CD4-positive, alpha-beta T cell treated with Interferon gamma for 1 hour (primary cell): Measurements from ENCODE around the gene SV2B.

Experiments used
- DNase-seq: peaks from one replicate; pipeline ENCODE4 v3.0.0-alpha.2; 2020

Gene SV2B

DNA sequence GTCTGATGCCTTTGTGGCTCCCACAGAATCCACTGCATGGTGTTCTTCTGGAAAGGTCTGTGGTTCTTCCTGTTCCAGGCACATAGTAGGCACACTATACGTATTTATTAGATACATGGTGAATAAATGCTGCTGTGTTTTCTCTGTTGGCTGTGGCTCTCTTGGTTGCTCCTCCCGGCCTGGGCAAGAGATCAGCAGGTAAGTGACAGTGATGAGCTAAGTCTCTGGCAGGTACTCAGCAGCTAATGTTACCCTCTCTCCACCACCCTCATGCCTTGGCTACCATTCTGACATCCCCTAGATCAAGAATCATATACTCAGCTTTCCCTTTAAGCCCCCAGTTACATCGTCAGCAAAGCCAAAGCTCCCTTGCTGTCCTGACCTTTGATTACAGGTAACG lies 8.4 kb downstream of the SV2B start:
- DNase-seq, result no peak

DNA sequence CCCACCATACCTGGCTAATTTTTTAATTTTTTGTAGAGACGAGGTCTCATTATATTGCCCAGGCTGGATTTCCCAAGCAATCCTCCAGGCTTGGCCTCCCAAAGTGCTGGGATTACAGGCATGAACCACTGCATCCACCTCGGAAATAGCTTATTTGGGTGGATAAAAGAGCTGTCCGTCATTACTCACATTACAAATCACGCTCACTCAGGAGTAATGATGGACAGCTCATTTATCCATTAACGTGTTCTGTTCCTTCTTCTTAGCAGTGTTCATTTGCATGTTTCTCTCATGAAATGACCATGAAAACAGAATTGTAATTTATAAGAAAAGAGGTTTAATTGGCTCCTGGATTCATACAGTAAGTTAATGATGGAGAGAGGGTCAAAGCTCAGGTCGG lies 9.8 kb downstream of the SV2B start:
- DNase-seq, result no peak

DNA sequence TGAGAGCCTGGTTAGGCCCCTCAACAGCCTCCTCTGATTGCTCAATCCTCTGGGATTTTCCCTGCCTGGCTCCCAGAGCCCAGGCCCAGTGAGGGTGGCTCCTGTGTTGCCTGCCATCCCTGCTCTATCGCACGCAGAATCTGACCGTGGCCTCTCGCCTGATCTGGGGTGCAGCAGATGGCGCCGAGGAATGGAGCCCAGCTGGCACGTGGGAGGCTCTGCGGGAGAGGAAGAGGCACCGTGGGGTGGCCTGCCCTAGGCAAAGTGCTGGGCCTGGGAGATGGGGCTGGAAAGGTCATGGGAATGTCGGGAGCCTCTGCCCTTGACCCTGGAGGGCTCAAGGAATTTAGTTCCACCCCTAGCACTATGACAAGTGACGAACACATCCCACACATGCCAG lies 10.3 kb downstream of the SV2B start:
- DNase-seq, result no peak

DNA sequence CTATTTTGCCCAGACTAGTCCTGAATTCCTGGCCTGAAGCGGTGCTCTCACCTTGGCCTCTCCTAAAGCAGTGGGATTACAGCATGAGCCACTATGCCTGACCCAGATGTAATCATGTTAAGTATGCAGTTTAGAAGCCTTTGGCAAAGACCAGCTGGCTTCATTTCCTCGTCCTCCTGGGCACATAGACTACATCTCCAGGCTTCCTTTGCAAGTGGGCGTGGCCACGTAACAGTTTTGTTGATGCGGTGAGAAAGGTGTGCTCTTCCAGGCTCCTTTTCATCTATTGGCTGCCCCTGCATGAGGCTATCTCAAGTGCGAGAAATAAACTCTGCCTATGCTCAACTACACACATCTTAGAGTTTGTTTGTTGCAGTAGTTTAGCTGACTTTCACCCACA lies 13.0 kb downstream of the SV2B start:
- no peak for DNase-seq

DNA sequence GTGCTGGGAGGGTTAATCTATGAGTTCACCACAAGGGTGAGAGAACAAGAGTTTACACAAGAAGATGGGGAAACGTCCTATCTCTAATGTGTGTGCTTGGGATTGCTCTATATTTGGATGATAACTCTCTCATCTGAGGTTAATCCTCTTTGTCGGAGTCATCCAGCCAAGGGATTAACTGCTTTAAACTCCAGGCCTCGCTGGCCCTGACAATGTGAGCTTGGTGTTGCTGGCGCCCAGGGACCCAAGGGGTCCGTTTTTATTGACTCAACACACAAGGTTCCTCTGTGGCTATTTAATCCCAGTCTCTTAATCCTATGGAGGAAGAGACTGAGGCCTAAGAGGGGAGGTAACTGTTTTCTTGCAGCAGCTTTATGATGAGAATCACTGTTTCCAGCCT lies 14.2 kb downstream of the SV2B start:
- DNase-seq, result no peak

DNA sequence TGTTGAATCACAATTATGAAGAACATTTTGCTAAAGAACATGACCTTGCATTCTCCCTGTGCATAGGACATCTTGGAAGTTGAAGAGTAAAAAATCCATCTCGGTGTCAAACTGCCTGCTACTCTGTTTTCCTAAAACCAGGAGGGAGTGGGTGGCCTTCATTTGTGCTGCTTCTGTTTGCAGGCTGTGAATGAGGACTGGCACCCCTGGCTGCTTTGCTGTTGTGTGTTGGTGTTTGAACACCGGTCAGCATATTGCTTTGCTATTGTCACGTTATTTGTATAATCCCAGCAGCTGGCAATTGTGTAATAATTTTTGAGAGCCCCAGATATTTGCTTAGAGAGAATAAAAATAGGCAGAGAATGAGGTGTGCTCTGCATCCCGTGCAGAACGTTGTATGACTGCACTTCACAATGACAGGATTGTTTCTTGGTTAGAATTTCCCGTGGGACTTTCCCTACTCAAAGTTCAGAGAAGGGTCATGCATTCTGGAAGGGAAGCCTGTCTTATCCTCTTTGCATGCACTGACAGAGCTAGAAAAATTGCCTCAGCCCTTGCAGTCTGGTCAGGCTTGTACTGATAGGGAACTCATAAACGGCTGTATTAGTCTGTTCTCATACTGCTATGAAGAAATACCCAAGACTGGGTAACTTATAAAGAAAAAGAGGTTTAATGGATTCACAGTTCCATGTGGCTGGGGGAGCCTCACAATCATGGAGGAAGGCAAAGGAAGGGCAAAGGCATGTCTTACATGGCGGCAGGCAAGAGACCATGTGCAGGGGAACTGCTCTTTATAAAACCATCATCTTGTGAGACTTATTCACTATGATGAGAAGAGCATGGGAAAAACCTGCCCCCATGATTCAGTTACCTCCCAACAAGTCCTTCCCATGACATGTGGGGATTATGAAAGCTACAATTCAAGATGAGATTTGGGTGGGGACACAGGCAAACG lies 16.3 kb downstream of the SV2B start:
- no peak for DNase-seq

DNA sequence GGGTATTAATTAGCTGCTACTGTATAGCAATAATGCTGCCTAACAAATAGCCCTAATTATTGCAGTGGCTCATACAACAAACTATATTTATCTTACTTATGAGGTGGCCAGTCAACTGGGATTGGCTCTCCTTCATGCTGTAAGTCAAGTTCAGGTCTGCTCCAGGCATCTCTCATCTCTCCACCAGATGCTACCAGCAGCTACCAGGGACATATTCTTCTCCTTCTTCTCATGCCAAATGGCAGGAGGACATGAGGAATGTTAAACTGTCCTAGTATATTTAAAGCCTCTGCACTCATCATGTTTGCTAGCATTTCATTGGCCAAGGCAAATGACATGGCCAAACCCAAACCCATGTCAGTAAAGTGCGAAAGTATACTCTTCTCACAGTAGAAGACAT lies 17.3 kb downstream of the SV2B start:
- no peak for DNase-seq

DNA sequence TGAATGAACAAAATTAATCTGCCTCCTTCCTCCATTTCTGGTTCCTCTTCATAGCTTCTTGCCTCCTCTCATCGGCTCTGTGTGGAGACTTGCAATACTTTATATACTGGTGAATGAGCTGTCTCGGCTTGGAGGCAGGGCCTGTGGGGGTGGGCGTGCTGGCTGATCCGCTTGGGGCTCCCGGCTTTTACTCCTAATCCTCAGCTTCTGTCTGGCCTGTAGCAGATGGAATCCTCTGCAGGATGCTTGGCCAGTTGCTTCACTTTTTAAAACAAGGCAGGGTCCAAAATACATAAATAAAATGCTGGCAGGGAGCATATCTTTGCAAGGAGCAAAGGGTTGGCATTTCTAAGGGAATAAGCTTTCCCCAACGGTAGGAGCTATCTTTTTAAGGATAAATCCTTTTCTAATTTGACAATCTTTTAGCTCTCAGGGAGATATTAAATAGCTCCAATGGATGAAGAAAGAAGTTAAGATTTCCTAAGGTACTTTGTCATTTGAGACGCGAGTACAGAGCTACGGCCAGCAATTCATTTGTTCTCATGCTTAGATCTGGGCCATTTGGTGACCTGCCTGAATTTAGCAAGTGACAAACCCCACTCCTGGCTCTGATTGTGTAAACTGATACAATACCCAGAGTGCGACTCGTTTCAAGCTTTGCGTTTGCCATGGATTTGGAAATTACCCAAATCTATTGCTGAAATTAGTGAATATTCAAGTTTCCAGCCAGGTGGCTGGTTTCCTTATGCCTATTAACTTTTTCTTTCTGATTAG lies 18.9 kb downstream of the SV2B start:
- DNase-seq, result no peak

DNA sequence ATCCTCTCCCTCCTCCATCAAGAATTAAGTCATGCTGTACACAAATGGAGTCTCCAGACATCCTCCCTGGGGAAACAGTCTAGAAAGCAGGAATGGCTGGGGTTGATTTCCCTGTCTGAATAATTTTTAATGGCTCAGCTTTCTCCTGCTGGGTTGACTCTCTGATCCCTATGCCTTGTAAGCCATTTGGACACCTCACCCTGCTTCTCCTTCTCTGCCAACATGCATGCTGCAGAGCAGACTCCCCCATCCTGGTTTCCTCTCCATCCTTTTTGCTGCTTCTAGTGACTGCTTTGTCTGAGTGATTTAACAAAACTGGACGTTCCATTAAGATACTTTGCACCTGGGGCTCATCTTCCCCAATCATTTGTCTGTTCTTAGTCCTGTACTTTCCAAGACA lies 22.2 kb downstream of the SV2B start:
- no peak for DNase-seq

DNA sequence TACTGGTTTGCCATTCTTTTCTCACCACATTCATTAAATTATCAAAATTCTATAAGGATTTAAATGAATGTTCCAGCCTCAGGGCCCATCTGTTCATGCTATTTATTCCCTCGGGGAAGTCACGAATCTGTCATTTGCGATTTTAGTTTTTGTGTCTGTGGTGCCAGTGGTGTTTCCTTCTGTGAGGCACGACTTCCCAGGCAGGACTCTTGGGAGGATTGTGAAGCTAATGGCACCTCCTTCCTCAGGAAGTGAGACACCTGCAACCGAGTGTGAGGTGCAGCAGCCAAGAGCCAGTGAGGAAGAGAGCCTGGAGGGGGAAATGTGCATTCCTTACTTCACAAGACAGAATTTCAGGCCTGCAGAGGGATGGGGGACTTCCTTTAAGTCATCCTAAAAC lies 24.1 kb downstream of the SV2B start:
- no peak for DNase-seq

DNA sequence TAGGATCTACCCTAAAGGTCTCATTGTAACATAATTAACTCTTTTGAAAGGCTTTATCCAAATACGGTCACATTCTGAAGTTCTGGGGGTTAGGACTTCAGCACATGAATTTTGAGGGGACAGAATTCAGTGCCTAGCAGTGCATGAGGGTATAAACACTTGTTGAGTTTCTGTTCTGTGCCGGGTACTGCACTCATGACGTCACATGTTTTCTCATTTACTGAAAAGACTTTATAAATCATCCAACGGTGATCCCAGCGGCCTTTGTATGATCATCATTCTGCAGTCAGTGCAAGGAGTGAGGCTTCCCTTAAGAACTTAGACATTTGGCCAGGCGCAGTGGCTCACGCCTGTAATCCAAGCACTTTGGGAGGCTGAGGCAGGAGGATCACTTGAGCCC lies 25.1 kb downstream of the SV2B start:
- no peak for DNase-seq

DNA sequence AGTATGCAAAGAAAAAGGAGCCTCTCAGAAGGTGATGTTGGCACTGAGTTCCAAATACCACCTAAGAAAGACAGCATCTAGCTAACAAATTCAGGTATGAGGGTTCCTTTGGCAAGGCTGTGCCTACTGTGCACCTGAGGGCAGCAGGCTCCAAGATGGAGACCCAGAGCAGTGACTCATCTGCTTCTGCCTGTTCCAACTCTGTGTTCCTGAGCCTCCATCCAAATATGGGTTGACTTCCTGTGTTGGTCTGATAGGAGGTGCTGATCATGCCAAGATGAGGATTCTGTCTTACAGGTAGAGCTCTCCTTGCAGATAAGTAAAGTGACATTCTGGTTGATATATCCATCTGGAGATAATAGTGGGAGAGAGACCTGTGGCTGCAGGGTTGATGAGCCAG lies 26.0 kb downstream of the SV2B start:
- DNase-seq, result no peak

DNA sequence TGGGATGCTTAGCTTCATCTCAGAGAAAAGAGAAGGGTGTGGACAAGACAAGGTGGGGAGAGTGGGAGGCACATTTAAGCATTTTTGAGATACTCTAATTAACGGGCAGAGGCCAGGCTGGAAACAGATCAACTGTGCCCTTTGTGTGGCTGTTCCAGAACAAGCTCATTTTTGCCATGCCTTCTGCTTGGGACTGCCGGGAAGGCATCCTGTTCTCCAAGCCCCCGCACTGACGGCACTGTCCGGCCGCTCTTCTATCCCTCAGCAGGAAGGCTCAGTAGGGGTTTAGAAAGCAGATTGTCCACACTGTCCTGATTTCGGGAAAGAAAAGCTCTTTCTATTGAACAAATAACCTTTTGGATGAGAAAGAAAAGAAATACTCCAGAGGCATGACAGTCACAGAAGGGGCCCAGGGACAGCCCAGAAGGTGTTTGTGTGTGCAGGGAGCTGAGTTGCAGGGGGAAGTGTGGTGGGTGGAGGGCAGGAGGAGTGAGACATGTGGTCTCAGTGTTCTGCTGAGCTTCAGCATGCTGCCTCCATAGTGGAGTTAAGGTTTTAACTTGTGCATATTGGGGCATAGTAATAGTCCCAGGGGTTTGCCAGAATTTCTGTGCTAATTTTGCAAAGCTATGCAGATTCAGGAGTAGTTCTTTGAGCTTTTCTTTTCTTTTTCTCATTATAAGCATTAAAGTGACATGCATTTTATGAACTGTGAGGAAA lies 27.3 kb downstream of the SV2B start:
- DNase-seq, result no peak

DNA sequence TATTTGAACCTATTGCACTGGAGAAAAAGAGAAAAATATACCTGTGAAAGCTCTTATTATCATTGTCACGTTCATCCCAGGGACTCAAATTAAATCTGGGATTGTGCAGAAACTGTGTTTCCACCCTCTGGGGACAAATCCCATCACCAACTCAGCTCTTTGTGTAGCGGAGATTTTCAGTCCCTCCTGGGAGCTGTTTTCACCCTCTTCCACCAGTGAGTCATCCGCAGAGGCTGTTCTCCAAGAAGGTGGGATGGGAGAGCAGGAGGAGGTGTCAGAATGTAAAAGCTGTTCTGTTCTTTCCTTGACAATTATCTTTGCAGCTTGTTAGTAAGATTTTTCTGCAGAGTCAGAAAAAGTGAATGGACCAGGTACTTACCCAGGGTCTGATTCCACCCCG lies 28.0 kb downstream of the SV2B start:
- no peak for DNase-seq

DNA sequence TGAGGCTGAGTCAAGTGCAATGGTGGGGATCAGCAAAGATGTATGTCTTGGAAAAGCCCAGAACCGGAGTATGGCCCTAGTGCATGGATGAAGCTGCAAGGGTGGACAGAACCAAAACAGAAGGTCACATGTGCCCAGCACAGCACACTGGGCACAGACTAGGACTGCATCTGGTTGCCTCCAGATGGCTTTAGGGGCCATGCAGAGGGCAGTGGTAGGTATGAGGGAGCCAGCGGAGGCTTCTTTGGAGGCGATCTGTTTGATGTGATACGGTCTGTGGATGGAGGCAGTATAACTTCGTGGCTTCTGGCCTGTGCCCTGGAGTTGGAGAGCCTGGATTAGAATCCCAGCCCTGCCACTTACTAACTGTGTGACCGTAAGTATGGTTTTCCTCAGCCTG lies 29.4 kb downstream of the SV2B start:
- DNase-seq, result no peak

DNA sequence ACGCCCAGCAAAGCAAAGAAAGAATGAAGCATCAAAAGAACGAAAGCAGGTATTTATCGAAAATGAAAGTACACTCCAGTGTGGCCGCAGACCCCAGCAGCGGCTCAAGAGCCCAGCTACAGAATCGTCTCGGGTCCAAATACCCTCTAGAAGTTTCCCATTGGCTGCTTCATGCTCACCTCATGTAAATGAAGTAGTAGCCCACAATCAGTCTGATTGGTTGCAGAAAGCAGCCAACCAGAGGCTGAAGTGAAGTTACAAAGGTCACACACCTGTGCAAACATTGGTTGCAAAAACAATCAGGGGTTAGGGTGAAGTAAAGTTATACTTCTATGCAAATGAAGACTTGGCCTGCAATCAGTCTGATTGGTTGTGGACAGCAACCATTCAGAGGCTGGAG lies 32.0 kb downstream of the SV2B start:
- DNase-seq, result no peak

DNA sequence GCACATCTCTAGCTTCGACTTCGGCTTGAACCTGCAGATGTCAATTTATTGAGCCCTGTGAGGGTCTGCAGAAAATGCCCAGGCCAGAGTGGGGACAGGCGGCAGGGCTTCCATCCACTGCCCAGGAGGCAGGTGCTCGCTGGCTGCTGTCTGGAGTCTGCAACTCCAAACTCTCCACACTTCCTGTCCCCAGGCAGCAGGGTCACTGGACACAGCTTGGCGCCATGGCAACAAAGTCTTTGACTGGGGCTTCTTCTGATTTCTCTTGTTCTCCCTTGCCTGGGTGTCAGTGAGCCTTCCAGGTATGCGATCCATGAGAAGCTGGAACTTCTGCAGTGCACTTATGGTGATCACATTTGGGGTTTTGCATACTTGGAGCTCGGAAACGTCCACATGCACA lies 33.5 kb downstream of the SV2B start:
- DNase-seq, result no peak

DNA sequence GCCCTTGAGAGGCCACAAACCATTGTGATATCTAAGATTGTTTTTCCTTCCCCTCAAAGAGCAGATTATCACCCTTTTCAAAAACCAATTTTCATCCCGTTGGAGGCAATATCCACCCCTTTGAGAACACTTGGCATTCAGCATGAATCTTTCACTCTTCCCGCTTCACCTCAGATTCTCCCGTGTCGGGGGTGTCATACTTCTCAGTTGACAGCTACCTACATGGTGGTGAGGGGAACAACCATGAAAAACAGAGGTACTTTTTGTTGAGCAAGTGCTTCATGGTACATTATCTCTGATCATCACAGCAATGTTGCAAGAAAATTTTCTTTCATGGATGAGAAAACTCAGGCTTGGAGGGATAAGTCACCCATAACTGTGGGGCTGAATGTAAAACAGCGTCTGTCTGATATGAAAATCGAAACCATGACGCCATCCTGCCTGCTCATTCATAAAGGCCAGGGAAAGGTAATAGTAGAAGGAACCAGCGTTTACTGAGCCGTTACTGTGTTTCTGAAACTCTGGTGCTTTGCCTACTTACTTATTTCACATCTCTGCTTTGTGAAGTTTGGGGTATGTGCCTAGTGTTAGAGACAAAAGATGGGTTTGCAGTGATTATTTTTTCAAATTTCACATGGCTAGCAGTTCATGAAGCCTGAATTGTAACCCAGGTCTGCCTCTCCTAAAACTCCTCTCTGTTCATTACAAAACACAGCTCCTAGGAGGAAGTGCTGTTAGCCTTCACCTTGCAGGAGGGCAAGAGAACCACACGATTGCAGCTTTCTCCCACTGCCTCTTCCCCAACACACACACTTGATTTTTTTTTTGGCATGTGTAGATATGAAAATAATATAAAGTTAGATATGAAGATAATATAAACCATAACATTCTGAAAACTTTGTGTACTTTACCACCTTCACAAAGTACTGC lies 35.4 kb downstream of the SV2B start:
- no peak for DNase-seq

DNA sequence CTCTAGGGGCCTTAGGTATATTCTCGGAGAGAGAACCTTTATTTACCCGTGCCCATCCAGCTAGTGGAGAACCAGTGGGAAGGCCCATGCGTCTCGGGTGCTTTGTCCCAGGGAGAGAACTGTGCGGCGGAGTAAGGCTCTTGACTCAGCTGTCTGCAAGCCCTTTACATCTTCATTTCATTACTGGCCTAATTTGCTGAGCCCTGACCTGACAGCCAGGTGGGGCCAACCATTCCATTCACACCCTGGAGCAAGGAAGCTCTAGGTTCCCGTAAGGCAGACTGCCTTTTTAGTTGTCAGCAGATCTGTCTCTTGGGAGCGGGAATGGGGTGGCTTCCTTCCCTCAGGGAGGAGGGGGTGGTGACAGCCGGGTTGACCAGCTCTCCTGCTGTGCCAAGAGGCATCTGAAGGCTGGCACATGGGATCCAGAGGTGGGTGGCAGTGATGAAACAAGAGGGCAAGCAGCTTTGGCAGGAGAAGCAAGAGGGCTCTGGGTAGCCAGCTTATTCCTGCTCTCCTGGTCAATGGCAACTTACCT lies 36.4 kb downstream of the SV2B start:
- DNase-seq, result no peak

DNA sequence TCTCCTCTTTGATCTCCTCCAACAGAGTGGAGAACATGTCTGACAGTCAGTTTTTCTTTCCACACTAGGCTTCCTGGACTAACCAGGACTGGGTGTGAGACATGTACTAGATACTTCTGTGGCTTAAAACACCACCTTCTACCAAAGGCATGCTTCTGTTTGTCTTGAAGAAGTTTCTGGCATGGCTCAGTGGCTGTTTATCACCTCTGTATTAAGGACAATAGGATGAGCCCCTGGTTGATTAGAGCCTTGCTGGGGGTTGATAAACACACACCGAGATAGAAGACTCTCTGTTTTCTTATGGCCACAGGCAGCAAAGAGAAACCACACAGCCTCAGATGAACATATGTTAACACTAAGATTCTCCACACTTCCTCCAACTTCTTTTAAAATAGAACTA lies 40.5 kb downstream of the SV2B start:
- DNase-seq, result no peak

DNA sequence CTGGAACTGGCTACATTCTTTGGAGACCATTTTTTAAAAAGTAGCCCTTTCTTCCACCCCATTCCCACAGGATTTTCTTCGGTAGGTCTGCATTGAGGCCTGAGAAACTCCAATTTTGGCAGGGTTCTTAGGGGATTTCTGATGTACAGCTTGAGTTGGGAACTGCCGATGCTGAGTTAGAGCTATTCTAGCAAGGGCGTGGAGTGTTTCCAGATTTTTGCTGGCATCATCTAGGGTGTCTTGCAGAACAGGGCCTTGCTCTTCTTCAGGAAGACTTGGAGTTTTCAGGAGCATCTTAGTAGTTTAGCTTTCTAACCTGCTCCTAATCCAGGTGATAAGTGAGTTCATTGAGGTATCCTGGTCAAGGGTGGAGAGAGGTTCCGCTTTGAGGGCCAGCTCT lies 41.0 kb downstream of the SV2B start:
- no peak for DNase-seq

DNA sequence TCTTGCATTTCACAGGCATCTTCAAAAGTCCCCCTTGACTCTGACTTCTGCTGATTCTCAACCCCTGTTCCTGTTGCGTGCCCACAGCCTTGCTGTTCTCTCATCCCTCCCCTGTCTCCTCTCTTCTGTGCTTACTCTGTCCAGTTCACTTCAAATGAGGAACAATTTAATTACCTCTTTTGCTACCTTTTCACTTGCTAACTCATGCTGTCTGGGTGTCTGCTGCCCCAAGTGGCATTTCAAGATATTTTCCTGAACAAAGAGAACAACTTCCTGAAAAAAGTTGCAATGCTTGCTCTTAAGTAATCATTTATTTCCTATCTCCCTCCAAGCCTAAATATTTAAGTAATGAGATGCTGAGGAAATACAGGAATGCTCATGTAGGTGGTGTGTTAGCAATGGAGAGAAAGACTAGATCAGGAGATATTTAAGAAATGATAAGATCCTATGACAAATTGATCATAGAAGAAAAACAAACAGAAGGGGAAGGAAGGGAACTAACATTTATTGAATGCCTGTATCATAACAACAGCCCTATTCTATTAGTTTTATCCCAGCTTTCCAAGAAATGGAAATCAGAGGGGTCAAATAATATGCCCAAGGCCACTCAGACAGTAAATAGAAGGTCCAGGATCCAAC lies 42.2 kb downstream of the SV2B start:
- DNase-seq, result no peak
